Fibroblast of mammary gland (primary cell): ENCODE data around the gene RGS2.

ENCODE experiments used
- DNase-seq: peaks from one replicate; pipeline ENCODE4 v3.0.0-alpha.2; 2010; ENCODE audit warnings: low read depth
- H3K4me3 ChIP-seq: 2 replicates; pipeline ENCODE4 v1.5.1; 2011; ENCODE audit warnings: low read depth, mild to moderate bottlenecking, low read length, moderate library complexity; ENCODE audit not compliant: control insufficient read depth
- CTCF ChIP-seq: conservative IDR thresholded peaks from 2 replicates; pipeline ENCODE4 v1.5.1; 2011; ENCODE audit warnings: low read depth, low read length, inconsistent platforms; ENCODE audit not compliant: control insufficient read depth, insufficient read depth

The RGS2 gene

GRCh38 chr1:192802406-192802805 is 6.4 kb upstream of the RGS2 start:
- no peak overlapping the region for H3K4me3 ChIP-seq
- TF ChIP-seq CTCF: no peak
- DNase-seq: no peak

GRCh38 chr1:192803501-192803900 is 5.3 kb upstream of the RGS2 start:
- no peak for DNase-seq
- no peak overlapping the region for H3K4me3 ChIP-seq
- no peak for TF ChIP-seq CTCF

DNA sequence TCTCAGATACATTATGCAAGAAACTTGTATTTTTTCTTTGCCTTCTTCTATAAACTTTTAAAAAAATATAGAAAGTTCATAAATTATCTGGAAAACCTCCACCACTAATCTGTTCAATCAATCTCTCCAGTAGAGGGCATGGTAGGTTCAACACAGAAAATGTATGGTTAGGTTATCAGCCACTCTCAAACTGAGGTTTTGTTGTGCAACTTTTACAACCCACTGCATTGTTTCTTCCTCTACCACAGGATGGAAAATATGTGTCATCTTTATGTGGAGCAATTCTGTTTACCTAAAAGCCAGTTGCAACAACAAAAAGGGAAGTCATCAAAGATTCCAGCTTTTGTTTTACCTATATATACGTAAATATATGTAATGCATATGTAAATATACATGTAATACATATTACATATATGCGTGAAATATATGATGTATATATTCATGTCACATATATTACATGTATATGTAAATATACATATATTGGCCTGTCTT is 3.0 kb upstream of the RGS2 start:
- H3K4me3 ChIP-seq: no peak overlapping the region
- DNase-seq: peak; percentile 96
- peak; percentile 78 for TF ChIP-seq CTCF

GRCh38 chr1:192807211-192808162 is 1.4 kb upstream of the RGS2 start:
- H3K4me3 ChIP-seq: peak overlapping the region; percentile 98
- peak; percentile 10 for TF ChIP-seq CTCF
- peak; percentile 78 for DNase-seq

DNA sequence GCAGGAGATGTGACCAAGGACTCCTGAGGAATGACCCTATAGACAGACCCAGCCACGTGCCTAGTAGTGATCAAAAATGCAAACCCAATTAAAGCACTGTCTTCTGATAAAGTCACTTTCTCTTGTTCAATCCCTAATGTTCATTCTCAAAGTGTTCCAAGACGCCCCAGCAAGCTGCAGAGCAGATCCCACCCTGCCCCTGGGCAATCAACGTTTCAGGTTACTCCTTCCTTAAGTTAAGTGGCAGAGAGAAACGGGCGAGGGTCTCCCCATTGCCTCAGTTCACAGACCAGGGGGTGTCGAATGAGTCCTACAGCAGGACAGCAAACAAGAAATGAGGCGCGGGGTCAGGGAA is 699 bp upstream of the RGS2 start:
- H3K4me3 ChIP-seq: peak overlapping the region; percentile 98
- no peak for DNase-seq
- no peak for TF ChIP-seq CTCF

GRCh38 chr1:192809307-192810252 is 741 bp downstream of the RGS2 start:
- TF ChIP-seq CTCF: no peak
- peak overlapping the region; percentile 98 for H3K4me3 ChIP-seq
- DNase-seq: peak; percentile 73
